Endothelial cell of umbilical vein (primary cell): Measurements from ENCODE around the gene CIRBP. TPM values are rescaled to one million over a fixed set of nuclear protein-coding genes. Genes with fewer than 3 reads are reported as not detected.

Experiments
- BruUV-seq: library from RNA; stranded (reverse); fragments of 400-500 nt; replicated peaks from 2 replicates; lab custom pipeline; 2021; lab: Mats Ljungman, UMichigan
- CTCF ChIA-PET: fragments of 300-600, 350-600 bp; sonication (Branson Sonifier 250); formaldehyde crosslinking; loops from one replicate; lab custom pipeline; 2021; ENCODE audit warnings: antibody characterized with exemption, inconsistent platforms; lab: Charles Lee
- POLR2A ChIA-PET: fragments of 300-600, 350-600 bp; sonication (Branson Sonifier 250); formaldehyde crosslinking; loops from one replicate; lab custom pipeline; 2021; ENCODE audit warnings: antibody characterized with exemption, inconsistent platforms; lab: Charles Lee
- DNase-seq: peaks from one replicate; pipeline ENCODE4 v3.0.0-alpha.2; 2011; ENCODE audit warnings: low read depth, low spot score
- FAIRE-seq: peaks from 2 replicates; lab custom pipeline; 2011; peaks lifted over from hg19 to GRCh38; lab: Jason Lieb, UNC
- H2AFZ ChIP-seq: 2 replicates; pipeline ENCODE4 v1.6.0; 2012; ENCODE audit warnings: low read depth, low read length, control low read depth, inconsistent platforms
- H3K27ac ChIP-seq: 2 replicates; pipeline ENCODE4 v1.5.1; 2011; ENCODE audit warnings: low read depth, mild to moderate bottlenecking, control low read depth, low read length, moderate library complexity; ENCODE audit not compliant: insufficient read depth
- H3K27me3 ChIP-seq, 2 experiments: 2 replicates each; pipeline versions ENCODE4 v1.6.0 to v1.6.1; 2011; ENCODE audit warnings: low read length in 2 of 2, mixed read lengths in 1 of 2; ENCODE audit not compliant: control insufficient read depth in 2 of 2, insufficient read depth in 2 of 2
- H3K36me3 ChIP-seq, 2 experiments: 2 replicates in 1 of 2; 3 replicates in 1 of 2; pipeline ENCODE4 v1.5.1; 2011; ENCODE audit warnings: low read length in 2 of 2, mild to moderate bottlenecking in 1 of 2, moderate library complexity in 1 of 2; ENCODE audit not compliant: control insufficient read depth in 2 of 2, insufficient read depth in 2 of 2; ENCODE audit errors: extremely low read depth in 1 of 2
- H3K4me1 ChIP-seq: 3 replicates; pipeline ENCODE4 v1.5.1; 2011; ENCODE audit warnings: mild to moderate bottlenecking, low read length; ENCODE audit not compliant: control insufficient read depth, insufficient read depth; ENCODE audit errors: extremely low read depth
- H3K4me2 ChIP-seq: 2 replicates; pipeline ENCODE4 v1.6.1; 2011; ENCODE audit warnings: low read length, control low read depth, mixed read lengths; ENCODE audit not compliant: insufficient read depth
- H3K4me3 ChIP-seq, 3 experiments: fragments of 200-600 bp in 1 of 3; sonication (generic), shearing (Covaris generic) in 1 of 3; replicated peaks in 1 of 3; 2 replicates each; pipeline ENCODE4 v1.5.1; 2011 to 2016; ENCODE audit warnings: control low read depth in 3 of 3, low read length in 3 of 3, mild to moderate bottlenecking in 2 of 3, inconsistent platforms in 1 of 3, low read depth in 1 of 3, moderate library complexity in 1 of 3; ENCODE audit not compliant: insufficient read depth in 1 of 3
- H3K79me2 ChIP-seq: 2 replicates; pipeline ENCODE4 v1.6.0; 2012; ENCODE audit warnings: low read length, inconsistent platforms; ENCODE audit not compliant: control insufficient read depth, insufficient read depth
- H3K9ac ChIP-seq: replicated peaks from 2 replicates; pipeline ENCODE3; 2011; ENCODE audit warnings: low read length, control low read depth; ENCODE audit not compliant: insufficient read depth; ENCODE audit errors: extremely low read depth
- H3K9me1 ChIP-seq: replicated peaks from 3 replicates; pipeline ENCODE4 v1.6.0; 2011; ENCODE audit warnings: mild to moderate bottlenecking, low read length; ENCODE audit not compliant: control insufficient read depth, insufficient read depth; ENCODE audit errors: extremely low read depth
- H3K9me3 ChIP-seq: replicated peaks from 2 replicates; pipeline ENCODE4 v1.5.1; 2012; ENCODE audit warnings: low read length, inconsistent platforms; ENCODE audit not compliant: control insufficient read depth, insufficient read depth
- H4K20me1 ChIP-seq: replicated peaks from 2 replicates; pipeline ENCODE3; 2011; ENCODE audit warnings: mild to moderate bottlenecking, low read length; ENCODE audit not compliant: control insufficient read depth, insufficient read depth; ENCODE audit errors: extremely low read depth
- CTCF ChIP-seq, 2 donors: IDR thresholded peaks; 1 replicate in 1 of 2; 2 replicates in 1 of 2; pipeline ENCODE4 v1.5.1; 2011; ENCODE audit warnings: low read length in 2 of 2, mild to moderate bottlenecking in 2 of 2, moderate library complexity in 2 of 2, control low read depth in 1 of 2, inconsistent platforms in 1 of 2, low read depth in 1 of 2; ENCODE audit not compliant: insufficient read depth in 1 of 2; ENCODE audit errors: extremely low read depth in 1 of 2
- EZH2 ChIP-seq: IDR thresholded peaks from 2 replicates; pipeline ENCODE4 v1.6.1; 2012; ENCODE audit warnings: borderline replicate concordance, low read depth, mild to moderate bottlenecking, moderate library complexity, low read length, inconsistent platforms; ENCODE audit not compliant: severe bottlenecking
- JUN ChIP-seq: IDR thresholded peaks from 2 replicates; pipeline ENCODE4 v1.6.1; 2011; ENCODE audit warnings: borderline replicate concordance, low read depth; ENCODE audit not compliant: insufficient read length, insufficient read depth
- MYC ChIP-seq: IDR thresholded peaks from one replicate; pipeline ENCODE4 v1.6.1; 2011; ENCODE audit warnings: mild to moderate bottlenecking, low read depth, low read length
- POLR2A ChIP-seq: IDR thresholded peaks from 2 replicates; pipeline ENCODE4 v1.6.1; 2012; ENCODE audit warnings: low read depth, mild to moderate bottlenecking, control low read depth, low read length
- POLR2AphosphoS5 ChIP-seq: IDR thresholded peaks from 2 replicates; pipeline ENCODE4 v1.6.1; 2012; ENCODE audit warnings: low read depth, mild to moderate bottlenecking, control low read depth, low read length, moderate library complexity; ENCODE audit not compliant: insufficient read depth
- dilution Hi-C: fragments of 300-500 bp; cut with MboI; formaldehyde crosslinking; loops from one replicate; pipeline ENCODE4 v1.15.0; 2019; ENCODE audit warnings: low sequenced_read_pairs; ENCODE audit not compliant: extremely low pct_ligation_motif_present
- intact Hi-C: fragments of 100-400 bp; cut with micrococcal nuclease; formaldehyde crosslinking; loops from one replicate; pipeline ENCODE4 v1.10.0; 2022
- polyA plus RNA-seq, 4 experiments: library from polyadenylated mRNA; depleted of rRNA in 3 of 4; stranded (reverse) in 3 of 4; unstranded in 1 of 4; fragments of >200 nt; gene quantifications; 2 replicates each; pipeline versions ENCODE4 v1.2.1 to v1.2.3, GENCODE V29; 2011 to 2012; ENCODE audit warnings: missing spikeins in 1 of 4
- total RNA-seq: library from RNA; stranded (reverse); gene quantifications from 2 replicates; pipeline ENCODE4 v1.2.3, GENCODE V29; 2021

Gene CIRBP
- total and polyA plus RNA-seq, 2 donors (not counting 3 experiments of a cell fraction or from before 2014, with no cell fraction given): 225 to 439 TPM

- TF ChIP-seq POLR2A: no peak
- no peak for TF ChIP-seq EZH2
- no peak for TF ChIP-seq CTCF (IDR thresholded peaks at IDR 0.05; ENCODE audit: extremely low read depth in 1 of 2, insufficient read depth in 1 of 2, low read depth in 1 of 2, low read length in 2 of 2)
- TF ChIP-seq POLR2AphosphoS5: no peak
- TF ChIP-seq MYC: no peak
- TF ChIP-seq JUN: no peak
- no peak overlapping the region for H3K27ac ChIP-seq
- H3K36me3 ChIP-seq: peaks cover 4 to 12% of the 10 kb centered on the region in 2 experiments
- peaks cover 18% of the 10 kb centered on the region for H3K4me1 ChIP-seq
- no TSS peak for BruUV-seq
- peaks cover 0 to under 1% of the 10 kb centered on the region in 2 experiments for H3K27me3 ChIP-seq
- no peak for FAIRE-seq
- intact Hi-C loops (loop anchor here (1.0 to 2.0 kb wide), 5 partner anchors 75 to 159 kb away; partner anchors contain the start of genes DAZAP1, NDUFS7 and RPS15), dilution Hi-C loops (no loop called here)
- H3K4me3 ChIP-seq: no peak overlapping the region
- ChIA-PET POLR2A (interaction anchor here (1.5 kb wide), 1 partner anchor 10 kb away, joined by 8 read pairs; the partner anchor contains the start of gene CIRBP), CTCF (interaction anchor here (0.6 to 1.9 kb wide), 21 partner anchors 10 to 267 kb away, joined by 3 to 14 read pairs (median 4); partner anchors contain the start of gene CIRBP)
- H3K4me2 ChIP-seq: no peak overlapping the region
- no peaks in the 10 kb centered on the region for H3K9me3 ChIP-seq
- no peak overlapping the region for H2AFZ ChIP-seq
- no peaks in the 10 kb centered on the region for H3K9me1 ChIP-seq
- peaks cover 7% of the 10 kb centered on the region for H3K79me2 ChIP-seq
- DNase-seq: no peak
- H4K20me1 ChIP-seq: no peaks in the 10 kb centered on the region
- H3K9ac ChIP-seq: no peak overlapping the region
Observed at GRCh38 chr19:1278713-1279660, 9.9 kb downstream of the CIRBP start.
